HepG2 (cell line): ENCODE data around the gene EYA4. TPM values are rescaled to one million over a fixed set of nuclear protein-coding genes. Genes with fewer than 3 reads are reported as not detected.

Experiments
- ATAC-seq: fragments of 200-7000 bp; cut with Tn5 transposase; 3 replicates; pipeline ENCODE4 v1.9.1; 2020; ENCODE audit warnings: mild to moderate bottlenecking, moderate library complexity
- BruUV-seq: library from RNA; stranded (reverse); fragments of 400-500 nt; replicated peaks from 2 replicates; lab custom pipeline; 2021; lab: Mats Ljungman, UMichigan
- CTCF ChIA-PET: fragments of 300-600 bp; formaldehyde crosslinking; extraction: SDS; loops from one replicate; lab custom pipeline; 2021; ENCODE audit warnings: low total read pairs, inconsistent platforms, low intra/inter-chr PET ratio; lab: Yijun Ruan, JAX
- POLR2A ChIA-PET: fragments of 350-600 bp; sonication (Branson Sonifier 250); formaldehyde crosslinking; loops from one replicate; lab custom pipeline; 2020; ENCODE audit warnings: antibody characterized with exemption, inconsistent platforms; lab: Yijun Ruan, JAX
- DNase-seq: peaks from one replicate; pipeline ENCODE4 v3.0.0-alpha.2; 2015; ENCODE audit warnings: low spot score
- FAIRE-seq: peaks from 3 replicates; lab custom pipeline; 2011; peaks lifted over from hg19 to GRCh38; lab: Jason Lieb, UNC
- H2AFZ ChIP-seq: one replicate; pipeline ENCODE4 v1.6.1; 2011; ENCODE audit warnings: low read length, inconsistent platforms
- H3K27ac ChIP-seq: fragments of 300-600 bp; 3 replicates; pipeline ENCODE4 v1.8.0; 2011; ENCODE audit warnings: mixed run types, mild to moderate bottlenecking, mixed read lengths, low read length, inconsistent platforms; ENCODE audit not compliant: insufficient read depth; ENCODE audit errors: extremely low read length
- H3K27me3 ChIP-seq, 2 experiments: fragments of 200-600 bp in 1 of 2; 2 replicates in 1 of 2; 3 replicates in 1 of 2; pipeline versions ENCODE4 v1.6.0 to v1.8.0; 2011; ENCODE audit warnings: low read length in 2 of 2, mild to moderate bottlenecking in 2 of 2, moderate library complexity in 2 of 2, inconsistent platforms in 1 of 2; ENCODE audit not compliant: insufficient read depth in 2 of 2, control insufficient read depth in 1 of 2
- H3K36me3 ChIP-seq, 2 experiments: fragments of 200-600 bp in 1 of 2; replicated peaks in 1 of 2; 2 replicates in 1 of 2; 3 replicates in 1 of 2; pipeline versions ENCODE4 v1.5.1 to v1.8.0; 2011; ENCODE audit warnings: low read length in 2 of 2, inconsistent platforms in 1 of 2; ENCODE audit not compliant: insufficient read depth in 2 of 2, control insufficient read depth in 1 of 2
- H3K4me1 ChIP-seq: 2 replicates; pipeline ENCODE4 v1.5.1; 2012; ENCODE audit warnings: low read length, inconsistent platforms; ENCODE audit not compliant: insufficient read depth
- H3K4me2 ChIP-seq: 2 replicates; pipeline ENCODE4 v1.6.0; 2011; ENCODE audit warnings: low read depth, low read length, inconsistent platforms
- H3K4me3 ChIP-seq, 3 experiments: fragments of 200-600 bp in 1 of 3; sonication (generic), shearing (Covaris generic) in 1 of 3; replicated peaks in 1 of 3; 2 replicates each; pipeline ENCODE4 v1.5.1; 2011 to 2016; ENCODE audit warnings: low read length in 3 of 3, inconsistent platforms in 2 of 3, low read depth in 2 of 3, mild to moderate bottlenecking in 2 of 3, control low read depth in 1 of 3, mixed read lengths in 1 of 3; ENCODE audit not compliant: insufficient read depth in 1 of 3
- H3K79me2 ChIP-seq: one replicate; pipeline ENCODE4 v1.6.1; 2011; ENCODE audit warnings: low read length, inconsistent platforms; ENCODE audit not compliant: insufficient read depth
- H3K9ac ChIP-seq: 2 replicates; pipeline ENCODE4 v1.6.0; 2011; ENCODE audit warnings: mild to moderate bottlenecking, low read depth, low read length, inconsistent platforms; ENCODE audit not compliant: insufficient read depth
- H3K9me3 ChIP-seq: 2 replicates; pipeline ENCODE4 v1.5.1; 2012; ENCODE audit warnings: mild to moderate bottlenecking, low read length
- H4K20me1 ChIP-seq: 2 replicates; pipeline ENCODE4 v1.6.0; 2011; ENCODE audit warnings: inconsistent platforms, mild to moderate bottlenecking, low read length, moderate library complexity; ENCODE audit not compliant: insufficient read depth
- CTCF ChIP-seq: sonication (generic); formaldehyde crosslinking; IDR thresholded peaks from 2 replicates; pipeline ENCODE4 v1.5.0; 2020; ENCODE audit warnings: mild to moderate bottlenecking, missing genetic modification reagents, moderate library complexity
- GMEB1 ChIP-seq: sonication (generic); formaldehyde crosslinking; IDR thresholded peaks from 2 replicates; pipeline ENCODE4 v1.5.1; 2020; ENCODE audit warnings: missing genetic modification reagents, mild to moderate bottlenecking, borderline replicate concordance
- MED8 ChIP-seq: sonication (generic); formaldehyde crosslinking; IDR thresholded peaks from 2 replicates; pipeline ENCODE4 v1.8.1; 2023; ENCODE audit warnings: mild to moderate bottlenecking, missing genetic modification reagents; ENCODE audit not compliant: insufficient replicate concordance
- PHF5A ChIP-seq: IDR thresholded peaks from one replicate; pipeline ENCODE4 v1.6.1; 2018; ENCODE audit warnings: low read depth, missing genetic modification reagents; ENCODE audit not compliant: unreplicated experiment
- SNAI1 ChIP-seq: sonication (generic); formaldehyde crosslinking; IDR thresholded peaks from 2 replicates; pipeline ENCODE4 v1.5.0; 2020; ENCODE audit warnings: mild to moderate bottlenecking, missing genetic modification reagents, borderline replicate concordance
- ZBED4 ChIP-seq: sonication (generic); formaldehyde crosslinking; IDR thresholded peaks from 2 replicates; pipeline ENCODE4 v1.4.0; 2020; ENCODE audit warnings: missing genetic modification reagents, borderline replicate concordance
- ZBTB37 ChIP-seq: sonication (generic); formaldehyde crosslinking; IDR thresholded peaks from 2 replicates; pipeline ENCODE4 v1.4.0; 2020; ENCODE audit warnings: mild to moderate bottlenecking, missing genetic modification reagents
- ZC3H4 ChIP-seq: sonication (generic); formaldehyde crosslinking; IDR thresholded peaks from 2 replicates; pipeline ENCODE4 v1.4.0; 2020; ENCODE audit warnings: missing genetic modification reagents, borderline replicate concordance
- ZFP91 ChIP-seq: sonication (generic); formaldehyde crosslinking; IDR thresholded peaks from 2 replicates; pipeline ENCODE4 v1.9.0; 2022; ENCODE audit warnings: missing genetic modification reagents, mild to moderate bottlenecking, borderline replicate concordance
- ZMAT3 ChIP-seq: sonication (generic); formaldehyde crosslinking; conservative IDR thresholded peaks from 2 replicates; pipeline ENCODE4 v1.7.0; 2021; ENCODE audit warnings: missing genetic modification reagents
- ZNF550 ChIP-seq: sonication (generic); formaldehyde crosslinking; IDR thresholded peaks from 2 replicates; pipeline ENCODE4 v1.4.0; 2020; ENCODE audit warnings: mild to moderate bottlenecking, missing genetic modification reagents, borderline replicate concordance
- ZNF672 ChIP-seq: sonication (generic); formaldehyde crosslinking; IDR thresholded peaks from 2 replicates; pipeline ENCODE4 v1.8.1; 2022; ENCODE audit warnings: missing genetic modification reagents
- ZNF740 ChIP-seq: sonication (generic); formaldehyde crosslinking; IDR thresholded peaks from 2 replicates; pipeline ENCODE4 v1.4.0; 2020; ENCODE audit warnings: missing genetic modification reagents
- WGBS: methylation state at CpG from one replicate; pipeline ENCODE4 v1.1.6; 2017; ENCODE audit warnings: low lambda C conversion rate; 5-methylcytosine and 5-hydroxymethylcytosine counted together
- in situ Hi-C: cut with HindIII; loops from 2 replicates; pipeline ENCODE4 v1.10.0; 2017; ENCODE audit warnings: low pct_unique_long_range_greater_than_20kb; ENCODE audit not compliant: extremely low pct_ligation_motif_present
- intact Hi-C: fragments of 100-400 bp; cut with micrococcal nuclease; formaldehyde crosslinking; loops from one replicate; pipeline ENCODE4 v1.10.0; 2022; ENCODE audit not compliant: unreplicated experiment
- polyA plus RNA-seq, 8 experiments: library from polyadenylated mRNA; depleted of rRNA in 3 of 8; stranded (reverse) in 7 of 8; unstranded in 1 of 8; fragments of >200 nt; fragmentation: Illumina TruSeq in 4 of 8; extraction: Trizol in 4 of 8; gene quantifications; 2 replicates each; pipeline versions ENCODE4 v1.2.1 to v1.2.3, GENCODE V29; 2011 to 2016; ENCODE audit warnings: low read depth in 4 of 8, missing spikeins in 1 of 8, mixed read lengths in 1 of 8; ENCODE audit not compliant: insufficient read depth in 1 of 8
- total RNA-seq, 5 experiments: library from RNA; depleted of rRNA; stranded (reverse); fragments of >200 nt; fragmentation: Illumina TruSeq; extraction: Trizol; gene quantifications; 2 replicates each; pipeline ENCODE4 v1.2.3, GENCODE V29; 2016; ENCODE audit warnings: low read depth in 1 of 5

The EYA4 gene
- total and polyA plus RNA-seq, 2 of the 13 experiments (the other 11 are each of a cell fraction or from before 2014, with no cell fraction given): not detected

GRCh38 chr6:133306931-133307330, 65.8 kb downstream of the EYA4 start:
- in situ Hi-C loops (no loop called here), intact Hi-C loops (no loop called here)
- ATAC-seq: no peak
- no peaks in the 10 kb centered on the region for H3K9me3 ChIP-seq
- no peaks in the 10 kb centered on the region for H4K20me1 ChIP-seq
- 0% methylated on average over 5 of the region's 5 CpGs for WGBS
- no peaks in the 10 kb centered on the region for H3K36me3 ChIP-seq
- no peaks in the 10 kb centered on the region for H3K4me1 ChIP-seq
- H2AFZ ChIP-seq: no peak overlapping the region
- H3K27ac ChIP-seq: no peak overlapping the region
- no peak for FAIRE-seq
- H3K4me2 ChIP-seq: no peak overlapping the region
- no peaks in the 10 kb centered on the region for H3K79me2 ChIP-seq
- H3K9ac ChIP-seq: no peak overlapping the region
- CTCF ChIA-PET: no interaction called here
- POLR2A ChIA-PET: no interaction called here
- H3K4me3 ChIP-seq: no peak overlapping the region
- BruUV-seq: no TSS peak
- no peak for DNase-seq
- no peaks in the 10 kb centered on the region for H3K27me3 ChIP-seq
- TF ChIP-seq ZBTB37 (no peak), ZFP91 (no peak), ZC3H4 (no peak), ZNF740 (CRISPR knock-in tag) (no peak), CTCF (CRISPR knock-in tag) (no peak), GMEB1 (CRISPR knock-in tag) (no peak), SNAI1 (CRISPR knock-in tag) (no peak), MED8 (CRISPR knock-in tag) (no peak), ZNF550 (CRISPR knock-in tag) (no peak), PHF5A (no peak), ZMAT3 (no peak), ZNF672 (no peak), ZBED4 (CRISPR knock-in tag) (no peak)
